ENCODE measurements around the gene CACTIN. TPM values are rescaled to one million over a fixed set of nuclear protein-coding genes. Genes with fewer than 3 reads are reported as not detected.
"Not testable (repeated sequence)": the region's sequence is repeated elsewhere in the genome, so short reads cannot be mapped to it uniquely, and the experiment has no call there.

CACTIN gene
- total RNA-seq, 1 experiment from 2014 or later = 31.1 TPM

DNA sequence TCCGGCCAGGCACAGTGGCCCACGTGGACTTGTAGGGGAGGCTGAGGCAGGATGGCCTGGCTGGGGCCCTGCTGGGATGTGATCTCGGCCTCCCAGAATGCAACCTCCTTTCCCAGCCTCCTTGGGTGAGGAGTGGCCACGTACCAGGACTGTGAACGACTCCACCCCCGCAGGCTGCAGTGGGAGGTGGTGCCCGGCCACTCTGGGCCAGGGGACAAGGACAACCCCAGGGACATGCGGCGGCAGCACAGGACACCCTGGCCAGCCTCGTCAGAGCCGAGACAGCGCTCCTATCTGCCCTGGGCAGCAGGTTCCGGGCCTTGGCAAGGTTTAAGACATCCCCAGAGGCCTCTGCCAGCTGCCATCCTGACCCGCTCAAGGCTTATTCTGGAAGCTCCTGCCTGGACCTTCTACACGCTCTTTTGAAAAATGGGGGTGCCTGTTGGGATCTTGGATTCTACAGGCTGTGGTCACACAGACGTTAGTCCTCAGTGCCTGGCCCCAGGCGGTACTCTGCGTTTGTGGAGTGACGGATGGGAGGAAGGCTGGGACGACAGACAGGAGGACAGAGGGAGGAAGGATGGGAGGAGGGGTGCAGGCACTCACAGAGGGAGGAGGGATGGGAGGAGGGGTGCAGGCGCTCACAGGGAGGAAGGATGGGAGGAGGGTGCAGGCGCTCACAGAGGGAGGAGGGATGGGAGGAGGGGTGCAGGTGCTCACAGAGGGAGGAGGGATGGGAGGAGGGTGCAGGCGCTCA lies 19.9 kb upstream of the CACTIN start:
- DNase-seq (ENCODE audit: low read depth) = peak; percentile 14

DNA sequence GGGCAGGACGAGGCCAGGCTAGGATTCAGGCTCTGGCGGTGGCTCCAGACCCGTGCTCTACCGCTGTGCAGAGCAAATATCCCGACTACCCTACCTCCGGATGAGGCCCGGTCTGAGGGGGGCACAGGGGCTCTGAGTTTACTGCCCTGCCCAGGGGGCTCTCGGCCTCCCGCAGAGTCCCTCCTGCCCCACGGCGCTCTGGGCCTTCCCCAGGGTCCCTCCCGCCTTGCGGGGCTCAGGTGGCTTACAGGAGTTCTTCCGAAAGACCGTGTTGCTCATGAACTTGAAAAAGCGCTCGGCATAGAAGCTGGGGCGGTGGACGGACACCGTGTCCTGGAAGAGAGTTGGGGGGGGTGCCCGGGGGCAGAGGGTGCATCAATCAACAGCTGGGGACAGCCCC lies 19.1 kb upstream of the CACTIN start:
- DNase-seq (ENCODE audit: low read depth) = no peak

DNA sequence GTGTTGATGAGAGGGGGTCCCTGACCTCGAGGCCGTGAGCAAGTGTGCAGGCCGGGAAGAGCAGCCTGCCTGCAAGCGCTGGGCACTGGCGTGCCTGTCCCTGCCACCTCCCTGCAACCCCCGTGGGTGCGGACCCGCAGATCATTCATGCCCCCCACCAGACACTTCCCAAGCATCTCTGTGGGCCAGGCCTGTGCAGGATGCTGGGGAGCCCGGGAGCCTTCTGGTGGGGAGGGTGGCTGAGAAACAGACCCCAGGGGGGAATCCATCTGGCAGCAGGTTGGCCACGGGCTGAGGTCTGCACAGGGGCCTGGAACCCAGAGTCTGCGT lies 18.4 kb upstream of the CACTIN start:
- no peak for DNase-seq (ENCODE audit: low read depth)

DNA sequence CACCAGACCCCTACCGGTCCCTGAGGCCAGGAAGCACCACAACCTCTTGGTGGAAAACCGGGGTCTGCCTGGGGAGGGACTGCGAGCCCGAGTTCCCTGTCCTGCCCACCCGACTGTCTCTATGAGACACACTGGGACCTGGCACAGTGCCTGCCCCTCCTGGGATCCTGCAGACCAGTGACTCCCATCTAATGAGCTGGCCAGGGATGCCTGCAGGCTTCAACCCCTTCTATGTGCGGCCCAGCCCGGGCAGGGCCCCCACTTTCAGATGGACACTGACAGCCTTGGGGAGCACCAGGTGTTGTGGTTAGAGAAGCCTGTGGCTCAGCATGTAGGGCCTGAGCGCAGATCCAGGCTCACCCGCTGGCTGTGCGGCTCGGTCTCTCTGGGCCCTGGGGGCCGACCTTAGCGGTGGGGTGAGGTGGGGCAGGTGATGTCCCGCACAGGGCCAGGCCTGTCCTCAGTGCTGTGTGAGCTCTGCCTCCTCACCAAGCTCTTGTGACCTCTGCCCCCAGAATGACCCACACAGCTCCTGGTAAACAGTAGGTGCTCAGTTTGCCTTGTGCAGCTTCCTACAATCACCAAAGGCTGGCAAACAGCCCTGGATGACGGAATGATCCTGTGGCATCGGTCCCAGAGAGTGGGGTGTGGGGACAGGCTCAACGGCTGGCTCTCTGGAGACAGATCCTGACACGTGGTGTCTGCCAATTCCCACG lies 17.9 kb upstream of the CACTIN start:
- DNase-seq (ENCODE audit: low read depth) = peak; percentile 25

DNA sequence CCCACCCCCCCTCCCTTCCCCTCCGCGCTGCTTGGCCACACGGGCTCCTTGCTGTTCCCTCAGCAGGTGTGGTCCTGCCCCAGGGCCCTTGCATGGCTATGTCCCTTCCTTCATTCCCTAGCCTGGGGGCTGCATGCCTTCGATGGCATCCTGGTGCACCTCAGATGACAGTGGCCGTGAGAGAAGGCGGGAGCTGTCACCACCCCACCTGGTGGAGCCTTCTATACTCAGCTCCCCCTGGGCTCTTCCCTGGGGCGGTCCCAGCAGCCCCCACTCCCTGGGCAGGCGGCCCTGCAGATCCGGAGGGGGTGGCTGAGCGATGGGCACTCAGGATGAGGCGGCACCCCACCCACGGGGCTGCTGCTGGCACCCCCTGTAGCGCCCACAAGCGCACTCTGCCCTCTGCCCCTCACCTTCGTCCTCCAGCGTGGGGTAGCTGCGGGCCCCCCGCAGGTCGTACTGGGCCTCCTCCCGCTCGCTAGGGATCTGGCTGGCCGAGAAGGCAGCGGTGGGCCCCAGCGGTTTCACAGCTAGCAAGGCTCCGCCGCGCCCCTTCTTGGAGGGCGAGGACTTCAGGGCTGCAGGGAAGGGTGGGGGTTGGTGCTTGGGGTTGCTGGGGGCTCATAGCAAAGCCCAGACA lies 17.2 kb upstream of the CACTIN start:
- DNase-seq (ENCODE audit: low read depth) = no peak

DNA sequence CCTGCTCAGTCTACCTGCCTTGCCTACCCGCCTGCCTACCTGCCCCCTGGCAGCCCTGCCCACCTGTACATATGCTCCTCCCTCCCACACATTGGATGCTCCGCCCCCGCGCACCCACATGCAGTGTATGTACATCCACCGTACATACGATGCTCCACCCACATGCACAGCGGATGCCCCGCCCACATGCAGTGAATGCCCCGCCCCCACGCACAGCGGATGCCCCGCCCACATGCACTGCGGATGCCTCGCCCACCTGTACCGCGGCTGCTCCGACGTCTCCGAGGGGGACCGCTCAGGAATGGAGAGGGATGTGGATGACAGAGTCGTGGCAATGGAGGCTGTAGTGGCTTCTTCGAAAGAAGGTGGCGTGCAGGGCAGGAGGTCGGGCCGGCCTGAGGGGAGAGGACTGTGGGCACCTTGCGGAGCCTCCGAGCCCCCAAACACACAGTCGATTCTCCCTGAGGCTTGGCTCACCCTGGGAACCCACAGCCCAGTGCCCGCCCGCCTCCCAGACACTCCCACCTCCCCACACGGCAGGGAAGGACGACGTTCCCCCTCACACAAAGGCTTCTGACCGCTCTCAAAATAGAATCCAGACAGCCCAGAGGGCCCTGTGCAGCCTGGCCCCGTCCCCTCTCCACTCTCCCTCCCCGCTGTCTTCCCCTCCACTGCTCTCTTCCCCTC lies 16.5 kb upstream of the CACTIN start:
- no peak for DNase-seq (ENCODE audit: low read depth)

DNA sequence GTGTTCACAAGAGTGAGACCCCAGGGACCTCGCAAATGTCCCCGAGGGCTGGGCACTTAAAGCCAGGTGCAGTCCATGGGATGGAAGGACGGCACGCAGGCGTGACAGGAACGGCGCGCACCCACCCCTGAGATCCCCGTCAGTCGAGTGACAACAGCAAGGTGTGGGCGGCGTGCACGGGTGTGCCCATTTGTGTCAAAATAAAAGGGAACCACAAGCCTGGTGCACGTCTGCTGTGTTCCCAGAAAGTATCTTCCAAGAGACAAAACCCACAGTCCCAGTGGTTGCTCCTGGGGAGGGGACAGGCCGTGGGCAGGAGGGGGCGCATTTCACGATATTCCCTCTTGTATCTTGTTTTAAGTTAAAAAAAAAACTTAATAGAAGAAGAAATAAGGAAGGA lies 15.7 kb upstream of the CACTIN start:
- DNase-seq (ENCODE audit: low read depth) = no peak

DNA sequence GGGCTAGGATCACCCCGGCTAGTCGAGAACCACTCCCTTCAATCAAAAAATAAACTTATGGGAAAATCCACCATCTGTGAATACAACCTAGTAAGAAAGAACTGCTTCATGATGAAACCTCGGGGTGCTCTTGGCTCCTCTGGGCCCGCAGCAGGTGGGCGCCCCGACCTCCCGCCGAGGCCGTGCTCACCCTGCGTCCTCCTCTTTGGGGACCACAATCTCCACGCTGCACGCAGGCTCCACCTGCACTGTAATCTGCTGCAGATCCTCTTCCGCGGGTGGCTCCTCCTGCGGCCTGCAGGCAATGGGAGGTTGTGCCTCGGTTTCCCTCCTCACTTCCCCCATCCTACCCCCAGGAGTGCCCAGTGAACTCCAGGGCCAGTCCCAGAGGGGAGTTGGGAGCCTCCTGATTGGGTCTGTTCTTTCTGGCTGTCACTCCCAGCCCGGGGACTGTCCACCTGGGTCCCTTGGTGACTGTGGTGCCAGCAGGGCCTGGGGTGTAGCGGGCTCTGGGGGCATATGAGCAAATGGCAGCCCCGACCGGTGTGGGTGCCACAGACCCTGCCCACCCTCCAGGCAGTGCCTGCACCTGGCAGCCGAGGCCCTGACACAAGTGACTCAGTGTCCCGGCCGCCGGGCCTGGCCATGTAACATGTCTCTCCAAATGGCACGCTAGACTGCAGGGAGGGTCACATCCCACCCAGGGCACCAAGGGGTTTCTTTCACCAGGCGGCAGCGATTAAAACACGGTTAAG lies 15.1 kb upstream of the CACTIN start:
- DNase-seq (ENCODE audit: low read depth) = no peak

DNA sequence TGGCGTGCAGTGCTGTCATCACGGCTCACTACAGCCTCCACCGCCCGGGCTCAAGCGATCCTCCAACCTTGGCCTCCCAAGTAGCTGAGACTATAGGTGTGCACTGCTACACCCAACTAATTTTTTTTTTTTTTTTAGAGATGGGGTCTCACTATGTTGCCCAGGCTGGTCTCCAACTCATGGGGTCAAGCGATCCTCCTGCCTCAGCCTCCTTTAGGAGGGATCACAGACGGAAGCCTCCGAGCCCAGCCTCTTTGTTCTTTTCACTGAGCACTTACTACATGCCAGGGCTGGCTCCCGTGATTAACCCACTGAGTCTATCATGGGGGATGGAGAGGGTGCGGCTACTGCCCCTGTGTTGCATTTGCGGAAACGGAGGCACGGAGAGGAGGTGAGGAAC lies 12.9 kb upstream of the CACTIN start:
- DNase-seq (ENCODE audit: low read depth) = no peak

DNA sequence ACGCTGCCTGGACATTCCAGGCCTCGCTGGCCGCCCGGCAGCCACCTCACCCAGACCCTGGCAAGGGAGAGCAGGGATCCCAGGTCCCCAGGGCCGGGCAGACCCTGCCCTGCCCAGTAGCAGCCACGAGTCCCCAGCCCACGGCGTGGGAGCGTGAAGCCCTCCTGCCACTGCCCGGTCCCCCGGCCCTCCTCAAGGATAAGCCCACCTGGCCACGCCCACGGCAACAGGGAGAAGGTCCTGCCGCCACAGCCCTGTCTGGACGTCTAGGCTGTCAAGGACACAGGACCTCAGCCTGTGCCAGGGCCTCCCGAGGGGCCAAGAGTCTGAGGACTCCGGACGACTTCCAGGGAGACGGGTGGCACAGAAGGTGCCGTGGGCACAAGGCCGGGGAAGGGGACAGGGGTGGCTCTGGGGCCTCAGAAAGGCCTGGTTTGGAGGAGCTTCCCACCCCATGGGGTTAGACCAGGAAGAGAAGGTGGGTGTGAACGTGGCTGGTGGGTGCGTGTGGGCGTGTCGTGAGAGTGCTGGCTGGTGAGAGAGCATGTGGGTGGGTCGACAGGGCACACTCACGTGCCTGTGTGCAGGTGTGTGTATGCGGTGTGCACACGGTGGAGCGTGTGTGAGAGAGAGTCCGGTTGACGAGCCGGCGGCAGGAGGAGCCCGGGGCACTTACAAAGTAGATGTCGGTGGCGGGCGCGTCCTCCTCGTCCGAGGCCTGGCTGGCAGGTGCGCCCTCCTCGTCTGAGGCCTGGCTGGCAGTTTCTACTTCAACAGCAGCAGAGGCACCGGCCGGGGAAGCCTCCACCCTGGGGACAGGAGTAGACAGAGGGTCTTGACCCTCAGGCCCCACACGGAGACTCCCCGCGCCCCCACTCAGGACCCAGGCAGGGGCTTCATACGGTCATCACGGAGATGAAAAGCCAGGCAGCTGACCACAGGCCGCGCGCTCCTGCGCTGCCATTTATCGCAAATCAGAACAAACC lies 11.9 kb upstream of the CACTIN start:
- DNase-seq (ENCODE audit: low read depth) = no peak

DNA sequence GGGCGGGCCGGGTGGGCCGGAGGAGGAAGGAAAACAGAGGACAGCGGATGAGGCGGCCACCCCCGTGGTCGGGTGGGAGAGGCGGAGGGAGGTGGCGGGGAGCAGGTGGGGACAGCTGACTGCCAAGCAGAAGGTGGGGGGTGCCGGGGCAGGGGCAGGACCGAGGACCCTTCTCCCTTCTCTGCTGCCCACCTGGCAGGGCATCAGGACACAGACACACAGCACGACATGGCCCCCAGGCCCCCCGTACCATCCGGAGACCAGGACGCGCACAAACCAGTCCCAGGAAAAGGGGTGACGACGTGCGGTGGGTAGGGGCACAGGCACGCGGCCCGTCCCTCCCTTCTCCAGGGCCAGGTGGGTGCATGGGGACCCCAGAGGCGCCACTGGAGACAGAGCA lies 11.0 kb upstream of the CACTIN start:
- DNase-seq (ENCODE audit: low read depth) = no peak

DNA sequence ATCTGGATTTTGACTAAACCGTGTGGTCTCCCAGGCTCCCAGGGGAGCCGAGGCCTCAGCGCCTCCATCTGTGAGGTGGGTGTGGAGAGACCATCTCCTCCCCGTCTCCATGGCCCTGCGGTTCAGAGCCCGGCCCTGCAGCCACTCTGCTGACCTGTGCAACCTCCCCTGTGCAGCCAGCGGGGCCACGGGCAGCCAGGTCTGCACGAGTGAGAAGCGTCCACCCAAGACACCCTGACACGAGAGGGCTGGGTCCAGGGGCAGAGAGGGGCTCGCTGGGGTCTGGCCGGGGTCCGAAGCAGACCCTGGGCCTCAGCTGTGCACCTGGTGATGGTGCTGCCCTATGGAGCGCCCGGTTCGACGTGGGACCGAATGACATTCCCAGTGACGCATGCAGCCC lies 10.4 kb upstream of the CACTIN start:
- DNase-seq (ENCODE audit: low read depth) = no peak

DNA sequence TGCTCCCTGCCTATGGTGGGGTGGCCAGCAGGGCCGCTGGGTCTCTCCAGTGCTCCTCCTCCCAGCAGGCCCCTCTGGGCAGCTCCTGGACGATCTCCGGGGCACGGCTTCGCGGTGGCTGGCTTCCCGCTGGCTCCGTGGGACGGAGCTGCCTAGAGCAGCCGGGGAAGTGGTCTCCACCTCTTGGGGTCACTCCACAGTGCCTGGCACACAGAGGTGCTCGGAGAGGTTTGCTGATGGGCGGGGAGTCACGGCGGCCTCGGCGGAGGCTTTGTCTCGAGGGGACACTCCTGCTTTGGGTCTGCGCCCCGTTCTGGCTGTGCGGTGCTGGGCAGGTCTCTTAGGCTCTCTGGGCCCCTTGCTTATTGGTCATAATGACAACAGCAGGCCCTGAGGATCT lies 9.9 kb upstream of the CACTIN start:
- DNase-seq (ENCODE audit: low read depth) = no peak

DNA sequence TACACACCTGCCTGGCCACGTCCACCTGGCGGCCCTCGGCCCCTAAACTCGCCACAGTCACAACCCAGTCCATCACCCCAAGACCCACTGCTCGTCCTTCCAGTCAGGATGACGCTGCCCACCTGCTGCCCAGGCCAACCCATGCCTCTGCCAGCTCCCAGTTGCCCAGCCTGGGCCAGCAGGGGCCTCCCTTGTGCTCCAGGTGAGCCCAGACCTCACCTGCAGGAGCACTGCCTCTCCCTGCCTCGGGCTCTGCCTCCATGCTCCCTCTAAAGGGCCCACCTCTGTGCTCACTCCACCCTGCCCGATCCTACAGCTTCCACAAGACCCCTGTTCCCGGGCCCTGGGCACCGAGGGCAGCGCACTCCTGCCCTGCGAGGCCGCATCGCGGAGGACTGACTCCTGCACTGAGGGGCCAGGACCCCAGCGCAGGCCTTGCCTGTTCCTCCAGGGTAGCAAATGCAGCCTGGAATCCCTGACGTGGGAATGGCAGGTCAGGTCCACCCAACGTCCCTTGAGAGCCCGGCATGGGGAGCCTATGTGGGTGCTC lies 8.0 kb upstream of the CACTIN start:
- DNase-seq (ENCODE audit: low read depth) = no peak

DNA sequence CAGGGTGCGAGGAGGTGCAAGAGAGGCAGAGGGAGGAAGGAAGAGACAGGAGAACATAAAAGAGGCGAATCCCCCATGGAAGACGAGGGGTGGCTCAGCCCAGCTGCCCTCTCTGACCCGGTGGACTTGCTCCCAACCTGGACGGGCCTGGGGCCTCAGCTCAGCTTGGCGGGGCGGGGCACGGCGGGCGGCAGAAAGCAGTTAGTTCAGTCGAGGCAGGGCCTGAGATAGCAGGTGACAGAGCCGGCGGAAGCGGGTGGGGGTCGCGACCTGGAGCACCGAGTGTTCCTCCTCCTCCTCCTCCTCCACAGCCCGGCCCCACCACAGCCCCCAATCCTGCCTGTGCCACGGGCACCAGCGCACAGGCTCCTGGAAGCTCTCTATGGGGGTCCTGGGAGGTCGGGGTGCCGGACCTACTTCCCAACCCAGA lies 7.0 kb upstream of the CACTIN start:
- no peak for DNase-seq (ENCODE audit: low read depth)

DNA sequence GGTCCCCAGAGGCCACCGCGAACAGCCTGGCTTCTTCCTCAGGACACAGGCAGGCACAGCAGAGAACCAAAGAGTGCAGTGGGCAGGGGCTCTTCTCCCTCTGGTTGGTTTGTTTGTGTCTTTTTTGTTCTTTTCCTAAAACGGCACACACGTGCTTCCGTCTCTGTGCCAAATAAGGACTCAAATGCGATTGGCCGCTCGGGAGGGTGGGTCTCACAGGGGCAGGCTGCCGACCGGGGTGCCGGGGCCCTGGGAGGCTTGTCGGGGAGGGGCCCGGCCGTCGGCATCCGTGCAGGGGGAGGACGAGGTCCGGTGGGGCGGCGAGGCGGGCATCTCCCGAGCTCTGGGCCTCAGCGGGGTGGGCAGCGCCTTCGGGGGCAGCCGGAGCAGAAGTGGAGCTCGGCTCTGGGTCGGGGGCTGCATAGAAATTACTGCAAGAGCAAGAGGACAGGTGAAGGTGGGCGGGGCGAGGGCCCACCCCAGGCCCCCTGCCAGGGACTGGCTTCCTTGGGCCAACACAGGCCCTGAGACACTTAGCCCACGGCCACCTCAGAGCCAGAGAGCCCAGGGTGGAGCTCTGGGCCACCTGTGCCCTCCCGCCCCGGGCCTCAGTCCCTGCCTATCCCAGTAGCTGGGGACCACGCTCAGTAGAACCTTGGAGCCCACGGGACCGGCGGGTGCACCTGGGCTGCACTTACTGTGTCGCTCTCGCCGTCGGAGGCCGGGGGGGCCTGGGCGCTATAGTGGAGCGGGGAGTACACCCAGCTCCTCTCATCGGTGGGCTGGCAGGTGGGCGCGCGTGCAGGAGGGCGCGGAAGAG lies 6.4 kb upstream of the CACTIN start:
- no peak for DNase-seq (ENCODE audit: low read depth)

DNA sequence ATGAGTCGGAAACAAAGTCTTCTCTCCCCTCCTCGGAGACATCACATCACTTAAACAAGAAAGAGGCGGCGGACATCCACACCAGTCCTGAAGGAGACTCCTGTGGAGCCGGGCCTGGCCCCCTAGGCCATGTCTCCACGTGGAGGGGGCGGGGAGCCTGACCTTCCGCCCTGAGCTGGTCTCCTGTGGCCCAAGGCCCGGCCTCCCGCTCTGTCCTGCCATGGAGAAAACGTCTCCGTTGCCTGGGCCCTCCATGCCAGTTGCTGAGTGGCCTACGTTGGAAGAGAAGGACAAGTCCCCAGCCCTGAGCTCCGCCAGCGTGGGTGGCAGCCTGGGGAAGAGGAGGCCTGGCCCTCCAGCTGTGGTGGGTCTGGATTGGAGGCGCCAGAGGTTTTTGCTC lies 5.5 kb upstream of the CACTIN start:
- no peak for DNase-seq (ENCODE audit: low read depth)

DNA sequence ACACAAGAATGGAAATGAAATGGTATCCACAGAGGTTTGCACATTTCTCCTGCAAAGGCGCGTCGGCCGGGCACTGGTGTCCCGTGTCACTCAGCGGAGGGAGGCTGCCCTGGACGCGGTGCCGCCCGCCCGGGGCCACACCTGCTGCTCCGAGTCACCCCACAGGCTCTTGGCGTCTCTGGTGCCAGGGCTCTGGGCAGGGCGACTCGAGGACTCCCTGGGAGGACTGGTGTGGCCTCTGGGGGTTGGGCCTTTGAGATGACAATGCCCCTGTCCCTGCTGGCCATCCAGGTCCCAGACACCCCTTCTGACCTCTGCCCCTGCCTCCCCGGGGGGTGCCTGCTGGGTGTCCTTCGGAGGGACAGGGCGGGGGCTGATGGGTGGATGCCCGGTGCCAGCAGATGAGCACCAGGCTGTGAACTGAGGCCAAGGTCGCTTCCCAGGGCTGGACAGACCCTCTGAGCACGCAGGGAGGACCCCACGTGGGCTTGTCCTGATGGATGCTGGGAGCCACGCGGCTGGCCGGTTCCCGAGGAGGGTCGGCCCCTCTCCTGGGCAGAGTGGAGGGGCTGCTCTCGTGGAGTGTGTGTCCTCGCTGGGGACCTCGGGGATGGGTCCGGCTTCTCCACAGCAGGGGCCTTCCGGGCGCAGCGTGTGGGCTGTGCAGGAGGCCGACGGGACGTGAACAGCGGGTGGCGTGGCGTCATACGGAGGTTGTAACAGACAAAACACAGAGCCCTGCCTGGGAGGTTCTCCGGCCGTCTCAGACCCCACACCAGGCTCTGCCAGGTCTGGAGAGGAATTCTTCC lies 4.7 kb upstream of the CACTIN start:
- DNase-seq (ENCODE audit: low read depth) = no peak

DNA sequence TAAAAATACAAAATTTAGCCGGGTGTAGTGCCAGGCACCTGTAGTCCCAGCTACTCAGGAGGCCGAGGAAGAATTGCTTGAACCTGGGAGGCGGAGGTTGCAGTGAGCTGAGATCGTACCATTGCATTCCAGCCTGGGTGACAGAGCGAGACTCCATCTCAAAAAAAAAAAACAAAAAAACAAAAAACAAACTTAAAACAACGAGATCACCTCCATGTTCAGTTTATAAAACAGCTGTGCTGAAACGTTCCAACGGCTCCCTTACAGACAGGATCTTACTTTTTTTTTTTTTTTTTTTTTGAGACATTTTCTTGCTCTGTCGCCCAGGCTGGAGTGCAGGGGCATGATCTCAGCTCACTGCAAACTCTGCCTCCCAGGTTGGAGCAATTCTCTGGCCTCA lies 2.2 kb upstream of the CACTIN start:
- DNase-seq (ENCODE audit: low read depth) = not testable (repeated sequence)

Data from M059J (cell line).